Superior temporal gyrus (tissue), 1 donor: Measurements from ENCODE around the gene HMGCS2.

Source experiments
- DNase-seq: peaks from one replicate; pipeline ENCODE4 v3.0.0-alpha.2; 2016; ENCODE audit errors: extremely low spot score

The HMGCS2 gene

DNA sequence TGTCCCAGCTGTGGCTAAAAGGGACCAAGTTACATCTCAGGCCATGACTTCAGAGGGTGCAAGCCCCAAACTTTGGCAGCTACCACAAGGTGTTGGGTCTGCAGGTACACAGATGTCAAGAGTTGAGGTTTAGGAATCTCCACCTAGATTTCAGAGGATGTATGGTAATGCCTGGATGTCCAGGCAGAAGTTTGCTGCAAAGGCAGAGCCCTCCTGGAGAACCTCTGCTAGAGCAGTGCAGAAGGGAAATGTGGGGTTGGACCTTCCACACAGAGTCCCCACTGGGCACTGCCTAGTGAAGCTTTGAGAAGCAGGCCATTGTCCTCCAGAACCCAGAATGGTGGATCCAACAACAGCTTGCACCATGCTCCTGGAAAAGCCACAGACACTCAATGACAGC lies 67.0 kb downstream of the HMGCS2 start:
- no peak for DNase-seq

DNA sequence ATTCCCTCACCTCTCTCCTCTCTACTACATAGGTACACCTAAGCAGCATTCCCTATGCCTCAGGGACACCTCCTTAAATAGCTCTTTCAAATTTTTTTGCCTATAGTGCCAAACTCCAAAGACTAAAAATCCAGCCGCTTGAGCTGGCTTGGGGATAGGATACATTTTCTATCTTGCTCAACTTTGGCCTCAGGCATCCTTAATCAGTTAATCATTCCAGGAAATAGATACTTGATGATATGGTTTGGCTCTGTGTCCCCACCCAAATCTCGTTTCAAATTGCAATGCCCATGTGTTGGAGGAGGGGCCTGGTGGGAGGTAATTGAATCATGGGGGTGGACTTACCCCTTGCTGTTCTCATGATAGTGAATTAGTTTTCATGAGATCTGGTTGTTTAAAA lies 68.4 kb downstream of the HMGCS2 start:
- no peak for DNase-seq
